ENCODE results near the gene DACH2.

The DACH2 gene

DNA sequence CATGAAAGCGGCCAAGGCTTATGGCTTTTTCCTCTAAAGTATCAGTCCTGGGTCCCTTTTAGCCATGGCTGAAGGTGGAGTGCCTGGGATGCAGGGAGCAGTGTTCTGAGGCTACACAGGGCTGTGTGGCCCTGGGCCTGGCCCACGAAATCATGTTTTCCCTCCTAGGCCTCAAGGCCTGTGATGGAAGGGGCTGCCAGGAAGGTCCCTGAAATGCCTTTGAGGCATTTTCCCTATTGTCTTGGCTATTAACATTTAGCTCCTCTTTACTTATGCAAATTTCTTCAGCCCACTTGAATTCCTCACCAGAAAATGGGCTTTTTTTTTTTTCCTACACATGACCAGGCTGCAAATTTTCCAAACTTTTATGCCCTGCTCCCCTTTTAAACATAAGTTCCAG, 657.0 kb downstream of the DACH2 start:
- no peak for DNase-seq (ENCODE audit: low read depth in 2 of 2)

DNA sequence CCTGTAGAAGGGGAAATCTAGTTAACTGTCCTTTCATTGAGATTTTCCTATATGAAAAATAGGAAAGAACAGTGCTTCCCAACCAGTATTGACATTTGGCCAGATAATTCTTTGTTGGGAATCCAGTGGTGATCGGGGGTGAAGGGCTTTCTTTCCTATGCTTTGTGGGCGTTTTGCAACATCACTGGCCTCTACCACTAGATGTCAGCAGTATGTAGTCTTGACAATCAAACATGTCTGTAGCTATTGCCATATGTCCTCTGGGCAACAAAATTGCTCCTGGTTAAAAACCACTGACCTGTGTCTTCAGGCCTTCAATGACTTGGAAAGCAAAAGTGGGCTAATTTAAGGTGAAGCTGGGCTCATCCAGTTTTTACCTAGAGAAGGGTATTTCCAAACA, 658.5 kb downstream of the DACH2 start:
- no peak for DNase-seq (ENCODE audit: low read depth in 2 of 2)

DNA sequence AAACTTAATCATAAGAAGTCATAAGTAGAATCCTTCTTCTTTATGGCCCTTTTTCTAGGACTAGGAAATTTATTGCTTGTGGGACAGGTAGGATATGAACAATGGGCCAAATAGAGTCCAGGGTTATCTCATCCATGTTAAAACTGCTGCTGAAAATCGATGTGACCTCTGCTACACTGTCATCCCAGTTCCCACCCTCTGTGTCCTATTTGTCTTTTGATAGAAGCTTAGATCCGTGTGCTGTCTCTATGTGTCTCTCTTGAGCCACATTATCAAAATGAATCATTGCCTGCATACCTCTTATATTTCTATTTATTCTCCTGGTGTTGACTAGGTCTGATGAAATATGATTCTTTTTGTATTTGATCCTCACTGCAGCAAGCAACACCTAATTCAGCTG, 661.4 kb downstream of the DACH2 start:
- DNase-seq (ENCODE audit: low read depth in 2 of 2), result no peak

DNA sequence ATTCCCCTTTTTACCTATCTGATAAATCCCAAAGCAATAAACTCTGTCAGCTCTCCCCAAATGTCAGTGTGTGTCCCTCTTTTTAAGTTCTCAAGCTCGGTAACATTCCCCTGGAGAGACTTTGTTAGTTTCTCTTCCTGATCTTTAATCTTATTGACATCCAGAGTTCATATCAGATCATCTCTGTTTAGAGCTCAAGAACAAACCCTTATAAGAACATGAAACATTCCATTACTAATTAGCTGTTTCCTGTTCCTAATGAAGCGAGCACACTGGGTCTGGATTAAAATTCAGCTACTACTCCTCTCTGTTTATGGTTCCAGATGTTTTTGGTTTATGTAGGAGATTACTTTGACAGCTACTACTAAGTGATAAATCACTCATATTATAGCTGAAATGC, 681.5 kb downstream of the DACH2 start:
- no peak for DNase-seq (ENCODE audit: low read depth in 2 of 2)

DNA sequence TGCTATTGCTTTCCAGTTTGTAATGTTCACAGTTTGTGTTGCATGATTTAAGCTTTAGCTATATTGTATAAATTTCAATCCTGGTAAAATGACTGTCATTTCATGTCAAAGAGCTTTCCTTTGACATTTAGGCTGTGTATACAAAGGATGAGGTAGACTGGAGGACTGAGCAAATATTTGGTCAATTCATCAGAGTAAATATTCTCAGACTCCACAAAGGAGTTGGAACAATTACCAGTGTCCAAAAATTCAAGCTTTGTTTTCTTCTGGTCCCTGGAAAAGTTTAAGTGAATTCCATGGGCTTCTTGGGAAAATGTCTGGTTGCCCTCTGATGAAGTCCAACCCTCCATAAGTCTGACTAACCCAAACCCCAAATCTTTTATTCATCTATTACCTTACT, 682.4 kb downstream of the DACH2 start:
- no peak for DNase-seq (ENCODE audit: low read depth in 2 of 2)

DNA sequence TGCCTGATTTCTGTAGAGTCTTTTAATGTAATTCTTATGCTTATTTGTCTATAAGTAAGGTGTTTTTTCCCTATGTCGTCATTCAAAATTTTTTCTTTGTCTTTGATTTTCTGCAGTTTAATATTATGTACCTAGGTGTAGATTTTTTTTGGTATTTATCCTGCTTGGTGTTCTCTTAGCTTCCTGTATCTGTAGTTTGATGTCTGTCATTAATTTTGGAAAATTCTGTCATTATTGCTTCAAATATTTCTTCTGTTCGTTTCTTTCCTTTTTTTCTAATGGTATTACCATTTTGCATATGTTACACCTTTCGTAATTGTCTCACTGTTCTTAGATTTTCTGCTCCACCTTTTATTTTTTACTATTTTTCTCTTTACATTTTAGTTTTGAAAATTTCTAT, 696.9 kb downstream of the DACH2 start:
- no peak for DNase-seq (ENCODE audit: low read depth in 2 of 2)
